H1 (cell line): ENCODE measurements around the gene TOMM40L. TPM values are rescaled to one million over a fixed set of nuclear protein-coding genes. Genes with fewer than 3 reads are reported as not detected.

Experiments used
- CTCF ChIA-PET: fragments of 300-600 bp; sonication (Branson Sonifier 250); formaldehyde crosslinking; loops from one replicate; lab custom pipeline; 2021; ENCODE audit not compliant: partially characterized antibody; lab: Charles Lee
- POLR2A ChIA-PET: fragments of 300-600 bp; sonication (Branson Sonifier 250); formaldehyde crosslinking; loops from one replicate; lab custom pipeline; 2021; ENCODE audit warnings: inconsistent platforms; ENCODE audit not compliant: partially characterized antibody; lab: Charles Lee
- DNase-seq, 2 experiments: peaks; one replicate each; pipeline versions ENCODE4 v3.0.0 to v3.0.0-alpha.2; 2010 to 2022; ENCODE audit warnings: low spot score in 2 of 2, low read depth in 1 of 2, mixed read lengths in 1 of 2
- FAIRE-seq: peaks from 2 replicates; lab custom pipeline; 2011; peaks lifted over from hg19 to GRCh38; lab: Jason Lieb, UNC
- H2AFZ ChIP-seq: 2 replicates; pipeline ENCODE4 v1.8.1; 2012; ENCODE audit warnings: low read length, inconsistent platforms
- H2AK5ac ChIP-seq: 2 replicates; pipeline ENCODE4 v1.6.1; 2013; ENCODE audit warnings: low read depth, low read length
- H2BK120ac ChIP-seq: replicated peaks from 2 replicates; pipeline ENCODE3; 2013; ENCODE audit warnings: low read depth, low read length, inconsistent platforms
- H2BK12ac ChIP-seq: 2 replicates; pipeline ENCODE4 v1.6.1; 2013; ENCODE audit warnings: low read depth, low read length
- H2BK15ac ChIP-seq: 2 replicates; pipeline ENCODE4 v1.6.1; 2013; ENCODE audit warnings: low read length
- H2BK20ac ChIP-seq: 2 replicates; pipeline ENCODE4 v1.6.1; 2013; ENCODE audit warnings: low read length
- H2BK5ac ChIP-seq: 2 replicates; pipeline ENCODE4 v1.6.1; 2013; ENCODE audit warnings: low read depth, low read length
- H3K14ac ChIP-seq: 2 replicates; pipeline ENCODE4 v1.6.1; 2013; ENCODE audit warnings: inconsistent platforms; ENCODE audit not compliant: insufficient read length
- H3K18ac ChIP-seq: 2 replicates; pipeline ENCODE4 v1.6.1; 2013; ENCODE audit warnings: low read length; ENCODE audit errors: extremely low read depth
- H3K23ac ChIP-seq: 2 replicates; pipeline ENCODE4 v1.6.1; 2013; ENCODE audit warnings: inconsistent platforms; ENCODE audit not compliant: insufficient read length
- H3K23me2 ChIP-seq: 2 replicates; pipeline ENCODE4 v1.6.1; 2013; ENCODE audit warnings: low read depth, low read length
- H3K27ac ChIP-seq: 2 replicates; pipeline ENCODE4 v1.6.1; 2011; ENCODE audit warnings: low read depth, low read length, inconsistent platforms
- H3K27me3 ChIP-seq, 4 experiments: replicated peaks in 1 of 4; 1 replicate in 1 of 4; 2 replicates in 3 of 4; pipeline versions ENCODE4 v1.6.1 to v1.8.1; 2011 to 2013; ENCODE audit warnings: low read length in 3 of 4, mild to moderate bottlenecking in 3 of 4, inconsistent platforms in 2 of 4, mixed read lengths in 2 of 4, moderate library complexity in 1 of 4; ENCODE audit not compliant: control insufficient read depth in 3 of 4, insufficient read depth in 3 of 4; ENCODE audit errors: extremely low read depth in 1 of 4
- H3K36me3 ChIP-seq, 4 experiments: 2 replicates each; pipeline versions ENCODE4 v1.6.1 to v1.8.1; 2011 to 2013; ENCODE audit warnings: mild to moderate bottlenecking in 4 of 4, low read length in 3 of 4, moderate library complexity in 2 of 4, control low read depth in 1 of 4, inconsistent platforms in 1 of 4; ENCODE audit not compliant: insufficient read depth in 4 of 4, control insufficient read depth in 2 of 4
- H3K4ac ChIP-seq: replicated peaks from 2 replicates; pipeline ENCODE3; 2013; ENCODE audit warnings: low read length, low read depth, mixed read lengths, inconsistent platforms; ENCODE audit not compliant: insufficient read length
- H3K4me1 ChIP-seq, 4 experiments: replicated peaks in 1 of 4; 1 replicate in 1 of 4; 2 replicates in 3 of 4; pipeline versions ENCODE4 v1.6.1 to v1.8.1; 2011 to 2013; ENCODE audit warnings: low read length in 3 of 4, inconsistent platforms in 2 of 4, mixed read lengths in 1 of 4; ENCODE audit not compliant: insufficient read depth in 4 of 4, control insufficient read depth in 3 of 4
- H3K4me2 ChIP-seq, 2 experiments: 2 replicates each; pipeline versions ENCODE4 v1.6.1 to v1.8.1; 2011 to 2013; ENCODE audit warnings: low read depth in 2 of 2, low read length in 2 of 2, control low read depth in 1 of 2, inconsistent platforms in 1 of 2, mild to moderate bottlenecking in 1 of 2; ENCODE audit not compliant: insufficient read depth in 1 of 2
- H3K4me3 ChIP-seq, 4 experiments: fragments of 200-600, 300-600 bp in 1 of 4; sonication (generic), shearing (Covaris generic), sonication (Bioruptor Twin) in 1 of 4; 2 replicates each; pipeline versions ENCODE4 v1.5.1 to v1.8.1; 2011 to 2016; ENCODE audit warnings: low read length in 4 of 4, low read depth in 3 of 4, control low read depth in 2 of 4, inconsistent platforms in 2 of 4, mild to moderate bottlenecking in 2 of 4, mixed read lengths in 1 of 4, moderate library complexity in 1 of 4; ENCODE audit not compliant: insufficient read depth in 2 of 4; ENCODE audit errors: extremely low read depth in 1 of 4
- H3K56ac ChIP-seq: replicated peaks from 2 replicates; pipeline ENCODE3; 2013; ENCODE audit warnings: low read depth, mild to moderate bottlenecking, mixed read lengths, low read length, inconsistent platforms; ENCODE audit not compliant: insufficient read length
- H3K79me1 ChIP-seq: 2 replicates; pipeline ENCODE4 v1.6.1; 2013; ENCODE audit warnings: low read depth, low read length, control low read depth
- H3K79me2 ChIP-seq, 2 experiments: 2 replicates each; pipeline versions ENCODE4 v1.6.1 to v1.8.1; 2012 to 2013; ENCODE audit warnings: low read length in 2 of 2, mild to moderate bottlenecking in 2 of 2, inconsistent platforms in 1 of 2; ENCODE audit not compliant: insufficient read depth in 2 of 2, control insufficient read depth in 1 of 2
- H3K9ac ChIP-seq, 4 experiments: replicated peaks in 1 of 4; 1 replicate in 1 of 4; 2 replicates in 3 of 4; pipeline versions ENCODE4 v1.6.1 to v1.8.1; 2011 to 2013; ENCODE audit warnings: low read depth in 3 of 4, low read length in 3 of 4, control low read depth in 2 of 4, mild to moderate bottlenecking in 2 of 4, moderate library complexity in 2 of 4, inconsistent platforms in 1 of 4; ENCODE audit errors: extremely low read depth in 1 of 4
- H3K9me3 ChIP-seq, 2 experiments: 2 replicates each; pipeline versions ENCODE4 v1.6.1 to v1.8.1; 2012 to 2013; ENCODE audit warnings: mild to moderate bottlenecking in 2 of 2, moderate library complexity in 2 of 2, control low read depth in 1 of 2, inconsistent platforms in 1 of 2, low read depth in 1 of 2, low read length in 1 of 2, mixed read lengths in 1 of 2; ENCODE audit not compliant: insufficient read depth in 2 of 2
- H4K20me1 ChIP-seq, 2 experiments: replicated peaks in 1 of 2; 2 replicates each; pipeline versions ENCODE3 to v1.8.1; 2011 to 2013; ENCODE audit warnings: inconsistent platforms in 2 of 2, low read length in 2 of 2, mild to moderate bottlenecking in 1 of 2; ENCODE audit not compliant: insufficient read depth in 2 of 2, control insufficient read depth in 1 of 2
- H4K5ac ChIP-seq: 2 replicates; pipeline ENCODE4 v1.6.1; 2013; ENCODE audit warnings: low read length, low read depth, mixed read lengths, inconsistent platforms; ENCODE audit not compliant: insufficient read length
- H4K8ac ChIP-seq: 2 replicates; pipeline ENCODE4 v1.8.0; 2013; ENCODE audit warnings: mild to moderate bottlenecking, moderate library complexity, low read length, inconsistent platforms; ENCODE audit not compliant: insufficient read depth; ENCODE audit errors: extremely low read depth
- H4K91ac ChIP-seq: replicated peaks from 2 replicates; pipeline ENCODE3; 2013; ENCODE audit warnings: low read length, mixed read lengths, inconsistent platforms; ENCODE audit not compliant: insufficient read length
- WGBS, 2 experiments: shearing (Covaris generic) in 1 of 2; methylation state at CpG; one replicate each; pipeline versions ENCODE4 v1.1.6 to v1.1.7; 2013 to 2015; ENCODE audit warnings: low lambda C conversion rate in 2 of 2, mixed read lengths in 2 of 2, inconsistent platforms in 1 of 2, low coverage in 1 of 2, missing lambda C conversion rate in 1 of 2; ENCODE audit not compliant: insufficient replicate concordance in 2 of 2, insufficient coverage in 1 of 2, insufficient read length in 1 of 2; ENCODE audit errors: extremely low coverage in 1 of 2, missing lambda C conversion rate in 1 of 2; 5-methylcytosine and 5-hydroxymethylcytosine counted together
- polyA plus RNA-seq, 7 experiments: library from polyadenylated mRNA; depleted of rRNA in 3 of 7; stranded (reverse) in 5 of 7; unstranded in 2 of 7; fragments of >200 nt in 5 of 7; fragments of 200-250 nt in 2 of 7; gene quantifications; 1 replicate in 5 of 7; 2 replicates in 1 of 7; 4 replicates in 1 of 7; pipeline versions ENCODE4 v1.2.1 to v1.2.3, GENCODE V29; 2011 to 2013; ENCODE audit warnings: missing spikeins in 2 of 7, mixed read lengths in 2 of 7
- total RNA-seq: library from RNA; stranded (reverse); fragmentation: NEBNext Ultra II Directional; extraction: Animal tissue kit (Norgen Biotek cat#: 25700); gene quantifications from 2 replicates; pipeline ENCODE4 v1.2.1, GENCODE V29; 2021

The TOMM40L gene
- total and polyA plus RNA-seq, 2 of the 8 experiments (the other 6 are each of a cell fraction or from before 2014, with no cell fraction given) = 11.4 to 15.0 TPM

DNA sequence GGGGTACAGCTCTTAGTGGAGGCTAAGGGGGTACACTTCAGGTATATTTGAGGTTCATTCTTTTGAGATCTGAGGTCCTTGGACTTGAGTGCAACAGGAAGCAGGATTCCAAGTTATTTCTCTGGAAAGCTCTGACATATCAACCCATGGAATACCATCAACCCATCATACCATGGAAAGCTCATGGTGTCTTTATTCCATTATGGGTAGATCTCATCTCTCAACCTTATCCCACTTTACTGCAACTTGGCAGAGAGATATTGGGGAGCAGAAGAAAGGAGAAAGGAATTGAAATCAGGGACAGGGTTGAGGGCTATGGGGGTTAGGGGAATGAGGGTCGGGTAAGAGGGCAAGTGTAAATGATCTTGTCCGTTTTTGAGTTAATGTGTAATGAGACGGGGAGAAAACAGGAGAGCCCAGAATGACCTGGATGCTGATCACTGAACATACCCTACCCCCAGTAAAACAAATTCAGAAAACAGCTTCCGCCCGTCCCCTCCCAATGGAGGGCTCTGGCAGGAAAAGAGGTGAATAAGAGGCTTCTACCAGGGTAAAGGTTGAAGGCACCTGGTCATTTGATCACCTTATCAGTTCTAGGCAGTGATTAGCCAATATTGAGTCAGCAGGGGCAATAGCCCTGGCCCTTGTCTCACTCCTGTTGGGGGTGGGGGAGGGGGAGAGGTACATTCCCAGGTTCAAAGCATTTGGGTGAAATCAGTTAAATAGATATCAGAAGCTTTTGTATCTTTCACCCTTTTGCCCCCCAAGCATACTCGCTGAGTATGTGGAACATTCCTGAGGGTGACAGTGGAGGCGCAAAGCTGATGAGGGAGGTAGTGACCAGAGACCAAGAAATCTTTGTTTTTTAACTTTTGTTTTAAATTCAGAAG, 1.8 kb upstream of the TOMM40L start:
- no peak overlapping the region for H4K5ac ChIP-seq
- no peak overlapping the region for H2BK120ac ChIP-seq
- H3K23ac ChIP-seq = no peak overlapping the region
- H3K27me3 ChIP-seq = 0 out of 7 replicates have a peak, but pooled peaks cover 0 to 2% (median 0%) of the 10 kb centered on the region in 4 experiments
- H3K4ac ChIP-seq = no peak overlapping the region
- H2BK15ac ChIP-seq = 0 out of 2 replicates have a peak overlapping the region, but pooled peaks have one; percentile 72
- no peaks in the 10 kb centered on the region for H3K79me1 ChIP-seq
- H2BK12ac ChIP-seq = no peak overlapping the region
- WGBS, 2 experiments = 93% methylated on average over 7 of the region's 7 CpGs; no CpG with 5 or more reads in 1 of the 2 experiments
- no peak overlapping the region; the same call in 1 of the 2 replicates for H3K18ac ChIP-seq
- H4K20me1 ChIP-seq = no peaks in the 10 kb centered on the region
- H2AK5ac ChIP-seq = no peak overlapping the region
- no peak overlapping the region for H3K56ac ChIP-seq
- H3K4me1 ChIP-seq = peaks cover 2 to 6% (median 4%) of the 10 kb centered on the region in 4 experiments
- ChIA-PET CTCF (interaction anchor here (1.1 to 23.7 kb wide), 8 partner anchors 19 to 158 kb away, joined by 4 to 427 read pairs (median 96); partner anchors contain the start of genes ADAMTS4 and NDUFS2), POLR2A (interaction anchor here (0.9 to 9.9 kb wide), 4 partner anchors 22 to 96 kb away, joined by 3 to 82 read pairs (median 4); partner anchors contain the start of genes ADAMTS4 and NDUFS2)
- H3K14ac ChIP-seq = no peak overlapping the region
- no peak overlapping the region for H3K4me3 ChIP-seq
- H2BK20ac ChIP-seq = no peak overlapping the region
- no peak overlapping the region for H3K4me2 ChIP-seq
- H3K9me3 ChIP-seq = no peaks in the 10 kb centered on the region
- no peak for FAIRE-seq
- H3K27ac ChIP-seq = no peak overlapping the region
- H3K9ac ChIP-seq = no peak overlapping the region
- no peak overlapping the region for H4K8ac ChIP-seq
- DNase-seq = no peak
- peaks cover 0 to 10% (median 5%) of the 10 kb centered on the region in 4 experiments; a peak in 5 of 8 replicates for H3K36me3 ChIP-seq
- no peak overlapping the region for H4K91ac ChIP-seq
- peaks cover 8% of the 10 kb centered on the region for H3K23me2 ChIP-seq
- no peak overlapping the region for H2BK5ac ChIP-seq
- H3K79me2 ChIP-seq = no peaks in the 10 kb centered on the region
- H2AFZ ChIP-seq = no peak overlapping the region
